Erythroblast (primary cell): ENCODE data around the gene IL1RAPL1.

Experiments used
- DNase-seq, 2 experiments: peaks; one replicate each; lab custom pipeline; 2025; lab: John Stamatoyannopoulos, UW
- GATA1 ChIP-seq: IDR thresholded peaks from 2 replicates; pipeline ENCODE4 v1.6.1; 2011; ENCODE audit warnings: low read depth, mild to moderate bottlenecking, control low read depth, low read length, moderate library complexity
- POLR2A ChIP-seq: IDR thresholded peaks from 2 replicates; pipeline ENCODE4 v1.6.1; 2011; ENCODE audit warnings: mild to moderate bottlenecking, low read length

Gene IL1RAPL1

DNA sequence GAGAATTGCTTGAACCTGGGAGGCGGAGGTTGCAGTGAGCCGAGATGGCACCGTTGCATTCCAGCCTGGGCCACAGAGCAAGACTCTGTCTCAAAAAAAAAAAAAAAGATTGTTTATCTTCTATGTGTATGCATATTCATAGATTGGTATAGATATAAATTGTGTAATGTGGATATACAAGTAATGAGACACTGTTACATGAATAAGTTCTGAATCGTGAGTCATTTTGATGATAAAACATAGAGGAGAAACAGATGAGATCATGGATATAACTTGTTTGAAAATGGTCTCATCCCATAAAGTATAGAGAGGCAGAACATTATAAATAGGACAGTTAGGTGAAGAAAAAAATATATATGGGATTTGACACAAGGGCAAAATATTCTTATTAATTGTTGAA, 628.0 kb downstream of the IL1RAPL1 start:
- TF ChIP-seq POLR2A (no peak), GATA1 (no peak)
- DNase-seq, result no peak

DNA sequence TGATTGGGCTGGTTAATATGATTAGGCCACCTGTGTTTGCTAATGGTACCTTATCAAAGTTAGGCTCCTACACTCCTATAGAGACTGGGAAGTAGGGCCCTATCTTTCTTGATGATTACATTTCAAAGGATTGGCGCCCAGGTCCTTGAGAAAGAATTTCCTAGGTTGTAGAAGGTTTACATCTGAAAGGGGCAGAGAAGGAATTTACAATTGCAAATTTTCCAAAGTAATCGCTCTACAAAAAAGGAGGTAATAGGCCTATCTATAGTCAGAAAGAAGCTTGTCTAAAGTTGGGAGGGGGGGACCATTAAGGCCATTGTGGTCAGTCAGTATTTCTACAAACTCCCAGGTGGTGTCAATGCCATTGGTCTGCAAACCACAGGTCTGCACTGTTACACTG, 638.4 kb downstream of the IL1RAPL1 start:
- DNase-seq, result no peak
- no peak for TF ChIP-seq GATA1
- no peak for TF ChIP-seq POLR2A

DNA sequence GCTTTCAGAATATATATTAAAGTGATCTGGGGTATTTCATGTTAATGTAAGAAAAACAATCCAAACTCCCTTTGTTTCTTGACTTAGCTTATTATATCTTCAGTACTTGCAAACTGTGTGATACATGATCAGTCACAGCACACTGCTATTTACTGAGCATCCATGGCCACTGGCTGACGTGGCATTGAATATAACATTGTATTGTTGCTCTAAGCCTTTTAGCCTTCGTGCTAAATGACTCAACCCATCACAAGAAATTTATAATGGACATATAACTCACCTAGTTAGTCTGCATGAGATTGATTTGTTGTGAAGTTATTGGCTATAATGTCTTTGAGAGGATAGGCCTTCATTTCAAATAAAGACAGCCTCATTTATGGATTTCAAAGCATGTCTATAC, 642.6 kb downstream of the IL1RAPL1 start:
- TF ChIP-seq GATA1 (no peak), POLR2A (no peak)
- DNase-seq, result no peak

DNA sequence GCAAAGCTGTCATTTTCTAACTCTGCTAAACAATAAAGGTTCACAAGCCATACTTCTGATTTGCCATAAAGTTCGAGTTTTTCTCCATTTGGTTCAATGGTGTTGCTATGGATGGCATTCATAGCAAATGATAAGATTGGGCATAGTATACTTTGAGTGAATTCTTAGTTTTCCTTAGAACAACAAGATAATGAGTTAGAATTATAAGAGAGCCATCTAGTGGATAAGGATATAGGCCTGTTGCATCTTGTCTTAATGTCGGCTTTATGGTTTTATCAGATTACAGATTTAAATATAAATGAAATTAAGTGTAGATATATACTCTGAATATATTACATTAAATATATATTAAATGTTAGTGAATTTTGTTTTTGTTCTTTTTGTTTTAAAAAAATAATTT, 644.6 kb downstream of the IL1RAPL1 start:
- TF ChIP-seq GATA1, result no peak
- no peak for TF ChIP-seq POLR2A
- no peak for DNase-seq

DNA sequence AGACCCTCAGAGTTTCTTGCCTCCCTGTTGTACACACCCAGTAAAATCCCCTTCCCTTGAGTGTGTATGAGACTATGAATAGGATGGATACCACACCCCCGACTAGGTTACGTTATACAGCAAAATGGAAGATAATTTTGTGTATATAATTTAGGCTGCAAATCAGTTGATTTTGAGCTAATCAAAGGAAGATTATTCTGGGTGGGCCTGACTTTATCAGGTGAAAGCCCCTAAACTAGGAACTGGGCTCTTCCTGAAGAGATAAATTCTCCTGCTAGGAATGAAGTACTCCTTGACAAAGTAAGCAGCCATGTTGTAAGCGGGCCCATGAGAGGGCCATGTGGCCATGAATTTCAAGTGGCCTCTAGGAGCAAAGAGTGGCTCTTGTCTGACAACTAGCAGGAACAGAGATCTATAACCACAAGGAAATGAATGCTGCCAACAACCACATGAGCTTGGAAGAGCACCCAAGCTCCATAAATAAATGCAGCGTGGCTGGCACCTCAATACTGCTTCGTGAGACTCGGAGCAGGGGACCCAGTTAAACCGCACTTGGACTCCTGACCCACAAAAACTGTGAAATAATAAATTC, 646.4 kb downstream of the IL1RAPL1 start:
- TF ChIP-seq POLR2A, result no peak
- no peak for TF ChIP-seq GATA1
- no peak for DNase-seq

DNA sequence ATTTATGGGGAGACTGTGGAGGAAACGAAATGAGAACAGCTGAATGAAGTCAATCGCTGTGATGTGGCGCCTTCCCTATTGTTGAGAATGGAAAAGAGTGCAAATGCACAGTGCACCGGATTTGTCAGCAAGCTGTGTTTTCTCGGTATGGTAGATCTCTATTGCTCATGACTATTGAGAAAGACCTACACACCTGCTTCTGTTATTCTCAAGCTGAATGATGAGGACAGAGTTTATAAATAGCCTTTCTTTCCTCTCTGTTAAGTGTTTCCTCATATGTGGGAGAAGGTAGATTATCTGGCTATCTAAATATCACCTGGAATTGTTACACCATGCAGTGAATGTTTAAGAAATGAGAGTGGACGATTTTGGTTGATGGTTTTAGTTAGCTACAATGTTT, 650.7 kb downstream of the IL1RAPL1 start:
- no peak for TF ChIP-seq POLR2A
- TF ChIP-seq GATA1, result no peak

DNA sequence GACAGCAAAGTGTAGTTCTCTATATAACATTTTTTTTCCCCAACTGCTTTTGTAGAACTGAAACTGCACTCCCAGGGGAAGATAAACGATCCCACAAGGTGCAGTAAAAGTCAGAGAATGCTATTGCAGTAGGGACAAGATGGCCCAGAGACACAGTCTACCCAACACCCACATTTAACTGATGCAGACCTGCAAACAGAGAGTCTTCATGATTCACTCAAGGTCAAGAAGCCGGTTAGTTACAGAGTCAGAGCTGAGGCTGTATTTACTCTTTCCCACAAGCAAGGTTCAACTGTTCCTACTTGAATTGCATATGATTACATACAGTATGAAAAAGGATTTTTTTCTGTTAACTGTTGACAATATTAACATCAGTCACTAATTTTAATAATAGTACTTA, 654.6 kb downstream of the IL1RAPL1 start:
- TF ChIP-seq GATA1 (no peak), POLR2A (no peak)
- DNase-seq, result no peak

More for the DNA sequence above, 650.7 kb downstream of the IL1RAPL1 start:
- no peak for DNase-seq

DNA sequence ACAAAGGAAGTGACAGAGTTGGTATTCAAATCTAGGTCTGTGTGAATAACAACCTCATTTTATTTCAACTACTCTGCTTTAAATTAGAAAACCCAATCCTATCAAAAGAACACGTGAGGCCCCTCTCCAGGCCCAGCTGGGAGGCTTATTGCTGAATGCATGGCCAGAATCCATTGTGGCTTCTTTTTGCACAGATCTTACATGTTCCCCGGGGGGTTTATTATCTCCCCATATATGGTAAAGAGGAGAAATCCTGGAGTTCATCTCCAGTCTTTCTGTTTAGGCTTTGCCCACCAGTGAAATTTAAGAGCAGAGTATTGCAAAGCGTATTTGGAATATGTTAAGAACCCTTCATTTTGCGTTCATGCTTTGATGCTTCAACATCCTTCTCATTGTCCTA, 655.6 kb downstream of the IL1RAPL1 start:
- TF ChIP-seq POLR2A (no peak), GATA1 (no peak)
- no peak for DNase-seq

DNA sequence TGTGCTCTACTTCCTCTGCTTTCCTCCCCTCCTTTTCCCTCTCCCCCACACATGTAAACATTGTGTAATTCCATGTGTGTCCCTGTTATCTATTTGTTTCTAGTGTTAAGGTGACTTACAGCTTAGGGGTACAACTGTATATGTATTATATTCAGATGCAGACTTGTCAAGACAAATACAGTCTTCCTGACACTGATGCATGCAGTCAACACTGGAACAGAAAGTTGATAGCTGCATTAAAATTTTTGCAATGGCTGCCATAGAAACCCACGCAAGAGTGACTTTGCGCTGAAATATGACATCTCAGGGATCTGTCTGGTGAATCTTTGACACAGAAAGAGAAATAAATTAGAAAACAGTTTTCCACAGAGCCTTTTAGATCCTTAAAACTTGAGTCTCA, 656.7 kb downstream of the IL1RAPL1 start:
- DNase-seq, result no peak
- TF ChIP-seq GATA1 (no peak), POLR2A (no peak)

DNA sequence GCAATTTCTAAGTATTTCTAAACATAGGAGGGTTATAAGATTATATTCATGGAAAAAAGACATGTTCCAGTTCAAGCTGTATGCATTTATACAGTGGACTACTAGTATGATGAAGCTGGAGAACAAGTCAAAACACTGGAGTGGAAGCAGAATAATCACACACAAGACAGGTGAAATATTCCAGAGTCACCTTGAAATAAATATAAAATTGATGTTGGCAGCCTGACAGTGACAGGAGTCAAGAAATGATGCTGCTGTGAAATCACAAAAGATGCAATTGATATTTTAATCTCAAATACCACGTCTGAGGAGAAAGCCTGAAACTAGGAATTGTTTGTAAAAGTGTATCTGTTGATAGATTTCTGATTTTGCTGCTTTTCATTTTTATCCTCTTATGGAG, 667.3 kb downstream of the IL1RAPL1 start:
- TF ChIP-seq POLR2A (no peak), GATA1 (no peak)
- no peak for DNase-seq

DNA sequence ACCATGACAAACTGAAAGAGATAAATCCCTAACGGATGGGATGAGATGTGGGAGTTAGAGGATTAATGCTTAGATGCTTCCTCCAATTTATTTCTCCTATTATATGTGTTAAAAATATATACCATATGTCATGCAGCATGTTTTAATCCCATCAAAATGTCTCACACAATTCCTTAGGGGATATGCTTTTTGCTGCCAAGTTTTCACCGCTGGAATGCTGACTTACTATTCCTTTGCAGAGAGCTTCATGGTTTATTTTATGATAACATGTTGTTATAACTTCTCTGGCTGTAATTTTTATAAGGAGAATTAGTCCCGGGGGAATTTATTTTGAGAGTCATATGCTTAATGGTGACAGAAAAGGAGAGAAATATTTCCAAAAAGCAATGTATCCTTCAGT, 670.3 kb downstream of the IL1RAPL1 start:
- DNase-seq, result no peak
- TF ChIP-seq POLR2A, result no peak
- TF ChIP-seq GATA1, result no peak

DNA sequence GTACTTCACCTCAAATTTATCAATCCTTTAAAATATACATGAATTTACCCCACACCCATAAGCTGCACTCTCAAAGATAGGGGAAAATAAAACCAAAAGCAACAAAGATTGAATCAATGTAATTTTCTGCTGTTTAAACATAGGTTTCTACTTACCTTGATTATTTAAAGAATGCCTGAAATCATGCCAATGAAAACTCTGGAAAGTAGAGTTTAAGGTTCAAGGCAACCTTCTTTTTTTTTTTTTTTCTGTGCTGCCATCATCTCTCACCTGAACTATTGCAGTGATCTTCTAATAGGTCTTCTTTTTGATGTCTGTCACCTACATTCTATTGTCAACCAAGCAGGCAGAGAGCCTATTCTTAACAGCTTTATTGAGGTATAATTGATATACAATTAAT, 682.1 kb downstream of the IL1RAPL1 start:
- no peak for TF ChIP-seq POLR2A
- no peak for TF ChIP-seq GATA1
- DNase-seq, result no peak

DNA sequence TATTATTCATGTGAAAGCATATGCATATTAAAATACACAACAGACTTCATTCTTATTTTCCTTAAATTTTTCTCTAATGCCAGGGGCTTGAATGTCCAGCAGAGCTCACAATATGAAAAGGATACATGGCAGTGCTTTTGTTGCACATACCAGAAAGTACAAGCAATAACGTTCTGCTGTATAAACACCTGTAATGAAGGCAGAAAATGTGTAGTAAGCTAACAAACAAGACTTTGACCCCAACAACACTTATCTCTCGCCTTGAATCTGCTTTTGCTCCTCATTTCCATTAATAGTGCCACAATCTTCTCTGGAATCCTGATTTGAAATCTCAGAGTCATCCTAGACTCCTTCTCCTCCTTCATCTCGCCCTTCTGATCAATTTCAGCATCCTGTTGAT, 687.3 kb downstream of the IL1RAPL1 start:
- no peak for TF ChIP-seq GATA1
- no peak for TF ChIP-seq POLR2A
- no peak for DNase-seq

DNA sequence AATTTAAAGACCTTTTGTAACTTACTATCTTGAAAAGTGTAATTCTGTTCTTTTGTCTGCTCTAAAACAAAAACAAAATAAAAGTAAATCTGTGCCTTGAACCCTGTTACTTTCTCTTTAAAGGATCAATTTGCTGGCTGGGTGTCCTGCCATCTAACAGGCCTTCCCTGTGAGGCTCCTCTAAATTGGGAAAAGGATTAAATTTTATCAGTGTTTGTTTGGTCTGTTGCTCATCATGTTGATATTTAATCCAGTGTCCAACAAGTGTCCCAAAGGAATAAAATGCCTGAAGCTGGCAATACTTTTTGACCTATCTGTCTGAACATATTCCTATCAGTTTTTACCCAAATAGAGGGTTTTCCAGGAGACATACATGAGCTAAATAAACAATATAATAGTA, 688.7 kb downstream of the IL1RAPL1 start:
- TF ChIP-seq GATA1, result no peak
- no peak for DNase-seq

DNA sequence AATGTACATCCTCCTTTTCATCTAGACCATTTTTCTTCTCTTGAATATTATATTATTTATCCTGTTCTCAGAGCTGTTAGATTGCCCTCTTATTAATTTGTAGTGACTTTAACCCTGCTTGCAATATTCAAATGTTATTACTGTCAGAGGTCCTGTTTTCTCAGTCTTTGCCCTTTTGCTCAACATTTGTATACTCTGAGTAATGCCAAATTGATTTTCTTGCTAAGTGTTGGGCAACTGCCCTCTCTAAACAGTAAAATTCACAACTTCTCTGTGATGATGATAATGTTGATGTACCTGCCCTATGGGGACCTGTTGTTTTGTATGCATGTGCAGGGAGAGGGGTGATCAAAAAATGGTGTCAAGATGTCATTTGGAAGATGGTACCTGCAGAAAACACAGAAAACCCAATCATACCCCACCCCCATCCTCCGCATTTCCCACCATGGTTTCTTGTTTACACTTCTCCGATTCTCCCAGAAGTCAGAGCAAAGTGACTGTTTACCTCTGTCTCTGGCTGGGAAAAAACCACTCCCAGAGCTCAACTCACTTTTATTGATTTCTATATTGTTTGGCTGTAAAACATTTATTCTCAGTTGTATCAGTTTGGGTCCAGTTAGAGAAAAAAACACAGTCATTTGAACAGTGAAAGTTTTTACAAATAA, 694.0 kb downstream of the IL1RAPL1 start:
- TF ChIP-seq POLR2A, result no peak
- TF ChIP-seq GATA1, result no peak
- DNase-seq, result no peak
